HG03575 (cell line): Measurements from ENCODE around the gene TMPRSS6.

Experiments used
- ATAC-seq: cut with Tn5 transposase; IDR thresholded peaks from one replicate; pipeline ENCODE4 v1.9.1; 2021; ENCODE audit not compliant: unreplicated experiment, insufficient number of reproducible peaks, low FRiP score; ENCODE audit errors: extremely low read depth

TMPRSS6 gene

GRCh38 chr22:37141971-37142370, 32.5 kb upstream of the TMPRSS6 start:
- no peak for ATAC-seq

GRCh38 chr22:37141476-37141875, 32.0 kb upstream of the TMPRSS6 start:
- ATAC-seq: no peak

GRCh38 chr22:37140686-37141323, 31.3 kb upstream of the TMPRSS6 start:
- no peak for ATAC-seq

GRCh38 chr22:37139762-37140161, 30.2 kb upstream of the TMPRSS6 start:
- ATAC-seq: no peak

GRCh38 chr22:37138849-37139561, 29.5 kb upstream of the TMPRSS6 start:
- ATAC-seq: no peak

GRCh38 chr22:37137903-37138665, 28.6 kb upstream of the TMPRSS6 start:
- ATAC-seq: no peak

- ATAC-seq: no peak
These were observed 27.6 kb upstream of the TMPRSS6 start for GRCh38 chr22:37137131-37137530.

GRCh38 chr22:37135023-37135422, 25.5 kb upstream of the TMPRSS6 start:
- ATAC-seq: no peak

- no peak for ATAC-seq
These were observed 23.9 kb upstream of the TMPRSS6 start for GRCh38 chr22:37133304-37134018.

GRCh38 chr22:37132773-37133172, 23.3 kb upstream of the TMPRSS6 start:
- no peak for ATAC-seq

GRCh38 chr22:37129866-37130441, 20.4 kb upstream of the TMPRSS6 start:
- ATAC-seq: no peak

- no peak for ATAC-seq
These were observed 19.2 kb upstream of the TMPRSS6 start for GRCh38 chr22:37128555-37129281.

- no peak for ATAC-seq
These were observed 17.9 kb upstream of the TMPRSS6 start for GRCh38 chr22:37127350-37127878.

- ATAC-seq: no peak
These were observed 17.4 kb upstream of the TMPRSS6 start for GRCh38 chr22:37126882-37127281.

GRCh38 chr22:37126383-37126782, 16.9 kb upstream of the TMPRSS6 start:
- ATAC-seq: no peak

- no peak for ATAC-seq
These were observed 14.1 kb upstream of the TMPRSS6 start for GRCh38 chr22:37123649-37124048.

- no peak for ATAC-seq
These were observed 13.2 kb upstream of the TMPRSS6 start for GRCh38 chr22:37122598-37123180.
